B cell (primary cell): ENCODE measurements around the gene SMG9. TPM values are rescaled to one million over a fixed set of nuclear protein-coding genes. Genes with fewer than 3 reads are reported as not detected.

ENCODE experiments used
- ATAC-seq: fragments of 200-7000 bp; cut with Tn5 transposase; one replicate; pipeline ENCODE4 v1.10.0; 2021; ENCODE audit warnings: low read depth, mild to moderate bottlenecking, moderate number of reproducible peaks, moderate library complexity
- CTCF ChIA-PET: fragments of 350-600 bp; sonication (Branson Sonifier 250); formaldehyde crosslinking; loops from one replicate; lab custom pipeline; 2021; ENCODE audit warnings: antibody characterized with exemption, inconsistent platforms; lab: Charles Lee
- POLR2A ChIA-PET: fragments of 350-600 bp; sonication (Branson Sonifier 250); formaldehyde crosslinking; loops from one replicate; lab custom pipeline; 2021; ENCODE audit warnings: antibody characterized with exemption; lab: Charles Lee
- DNase-seq: peaks from one replicate; pipeline ENCODE4 v3.0.0; 2013
- H2AFZ ChIP-seq: 2 replicates; pipeline ENCODE4 v1.6.1; 2012; ENCODE audit warnings: mild to moderate bottlenecking, low read depth, low read length; ENCODE audit not compliant: insufficient read depth, poor library complexity, severe bottlenecking
- H3K27ac ChIP-seq, 2 donors: 1 replicate in 1 of 2; 2 replicates in 1 of 2; pipeline ENCODE4 v1.5.1; 2012 to 2013; ENCODE audit warnings: low read length in 2 of 2, mild to moderate bottlenecking in 2 of 2, moderate library complexity in 1 of 2
- H3K27me3 ChIP-seq, 4 experiments: fragments of 200-600 bp in 1 of 4; sonication (generic) in 1 of 4; replicated peaks in 1 of 4; 1 replicate in 2 of 4; 2 replicates in 2 of 4; pipeline versions ENCODE4 v1.6.1 to v1.7.0; 2013 to 2016; ENCODE audit warnings: low read length in 3 of 4, mild to moderate bottlenecking in 2 of 4, mixed read lengths in 1 of 4, moderate library complexity in 1 of 4; ENCODE audit not compliant: insufficient read depth in 4 of 4, control insufficient read depth in 3 of 4; ENCODE audit errors: control extremely low read depth in 1 of 4
- H3K36me3 ChIP-seq, 2 experiments: replicated peaks in 1 of 2; 1 replicate in 1 of 2; 2 replicates in 1 of 2; pipeline versions ENCODE4 v1.6.1 to v1.7.1; 2013; ENCODE audit warnings: low read length in 1 of 2; ENCODE audit not compliant: insufficient read depth in 2 of 2, control insufficient read depth in 1 of 2; ENCODE audit errors: control extremely low read depth in 1 of 2, extremely low read depth in 1 of 2
- H3K4me1 ChIP-seq, 2 donors: fragments of 200-600 bp in 1 of 2; sonication (generic) in 1 of 2; 1 replicate in 1 of 2; 2 replicates in 1 of 2; pipeline versions ENCODE4 v1.5.1 to v1.6.1; 2013 to 2017; ENCODE audit warnings: low read length in 2 of 2; ENCODE audit not compliant: control insufficient read depth in 2 of 2, insufficient read depth in 2 of 2
- H3K4me2 ChIP-seq: replicated peaks from 2 replicates; pipeline ENCODE3; 2012; ENCODE audit warnings: mild to moderate bottlenecking, low read depth, low read length; ENCODE audit not compliant: poor library complexity, severe bottlenecking
- H3K4me3 ChIP-seq, 5 experiments: fragments of 200-600 bp in 1 of 5; sonication (generic) in 1 of 5; 1 replicate in 3 of 5; 2 replicates in 2 of 5; pipeline versions ENCODE4 v1.5.1 to v1.7.0; 2011 to 2016; ENCODE audit warnings: low read length in 4 of 5, mild to moderate bottlenecking in 4 of 5, low read depth in 2 of 5, control low read depth in 1 of 5, moderate library complexity in 1 of 5; ENCODE audit not compliant: insufficient read depth in 1 of 5; ENCODE audit errors: control extremely low read depth in 1 of 5, extremely low read depth in 1 of 5
- H3K79me2 ChIP-seq: fragments of 200-600 bp; sonication (generic); one replicate; pipeline ENCODE4 v1.6.0; 2016; ENCODE audit warnings: low read length; ENCODE audit not compliant: control insufficient read depth, insufficient read depth
- H3K9ac ChIP-seq: fragments of 200-600 bp; sonication (generic); 2 replicates; pipeline ENCODE4 v1.6.1; 2017; ENCODE audit warnings: mild to moderate bottlenecking, low read length, moderate library complexity
- H3K9me3 ChIP-seq, 3 donors: one replicate each; pipeline versions ENCODE4 v1.6.1 to v1.7.1; 2013; ENCODE audit warnings: low read length in 2 of 3; ENCODE audit not compliant: control insufficient read depth in 2 of 3, insufficient read depth in 1 of 3; ENCODE audit errors: control extremely low read depth in 1 of 3
- H4K20me1 ChIP-seq: 2 replicates; pipeline ENCODE4 v1.6.0; 2012; ENCODE audit warnings: mild to moderate bottlenecking, low read length; ENCODE audit not compliant: insufficient read depth, control insufficient read depth, poor library complexity, severe bottlenecking
- H3K27ac Mint-ChIP-seq: one replicate; pipeline ENCODE4 v1.8.0; 2021; ENCODE audit warnings: mixed read lengths
- H3K27me3 Mint-ChIP-seq: one replicate; pipeline ENCODE4 v1.8.0; 2021; ENCODE audit warnings: mixed read lengths
- H3K4me1 Mint-ChIP-seq: one replicate; pipeline ENCODE4 v1.8.0; 2021; ENCODE audit warnings: mixed read lengths
- H3K4me3 Mint-ChIP-seq: one replicate; pipeline ENCODE4 v1.8.0; 2021; ENCODE audit warnings: mixed read lengths
- H3K9me3 Mint-ChIP-seq: one replicate; pipeline ENCODE4 v1.8.0; 2022; ENCODE audit warnings: mixed read lengths; ENCODE audit not compliant: insufficient read depth
- EZH2 ChIP-seq: IDR thresholded peaks from 2 replicates; pipeline ENCODE4 v1.6.1; 2012; ENCODE audit warnings: borderline replicate concordance, low read depth, mild to moderate bottlenecking, moderate library complexity, low read length; ENCODE audit not compliant: insufficient read depth, poor library complexity, severe bottlenecking
- WGBS: methylation state at CpG from one replicate; pipeline ENCODE4 v1.1.5; 2013; ENCODE audit warnings: missing lambda C conversion rate; ENCODE audit not compliant: insufficient coverage; 5-methylcytosine and 5-hydroxymethylcytosine counted together
- intact Hi-C: fragments of 100-400 bp; cut with micrococcal nuclease; formaldehyde crosslinking; loops from one replicate; pipeline ENCODE4 v1.10.0; 2022
- polyA plus RNA-seq: library from polyadenylated mRNA; depleted of rRNA; stranded (reverse); fragments of >200 nt; gene quantifications from 2 replicates; pipeline ENCODE4 v1.2.3, GENCODE V29; 2012
- total RNA-seq, 2 donors: library from RNA; stranded (reverse); fragments of 120-200 nt in 1 of 2; gene quantifications; 1 replicate in 1 of 2; 2 replicates in 1 of 2; pipeline versions ENCODE4 v1.2.3 to v1.2.4, GENCODE V29; 2013 to 2022
- TF ChIP-seq, protein P1 (sequence below): fragments of 200-600 bp; IDR thresholded peaks from one replicate; pipeline ENCODE4 v1.8.0; 2022; ENCODE audit warnings: antibody characterized with exemption, mild to moderate bottlenecking

SMG9 gene
- total and polyA plus RNA-seq, 2 donors (not counting 1 experiment from before 2014, with no cell fraction given) = 33.9 to 87.5 TPM

GRCh38 chr19:43798546-43799409 is 44.0 kb upstream of the SMG9 start:
- Histone ChIP-seq H3K79me2 (no peaks in the 10 kb centered on the region), H3K4me2 (peak overlapping the region; percentile 87), H4K20me1 (no peaks in the 10 kb centered on the region), H3K9me3 (peaks cover 2 to 32% (median 5%) of the 10 kb centered on the region in 3 donors), H3K36me3 (no peaks in the 10 kb centered on the region), H2AFZ (peak overlapping the region; percentile 78), H3K4me3 (peak overlapping the region in 4 of 5 experiments; percentile 35 to 66 (median 52)), H3K9ac (peak overlapping the region; percentile 64), H3K4me1 (peaks cover 11 to 12% of the 10 kb centered on the region in 2 donors), H3K27me3 (peaks cover 0 to 46% (median 14%) of the 10 kb centered on the region in 4 experiments), H3K27ac (no peak overlapping the region)
- peak; percentile 35 for DNase-seq
- POLR2A ChIA-PET = interaction anchor here (0.6 kb wide), 1 partner anchor 413 kb away, joined by 3 read pairs; no protein-coding TSS in a partner anchor
- intact Hi-C loops = no loop called here
- peak; percentile 45 for ATAC-seq
- CTCF ChIA-PET = no interaction called here
- peaks cover 32% of the 10 kb centered on the region for H3K27me3 Mint-ChIP-seq
- no peak overlapping the region for H3K27ac Mint-ChIP-seq
- H3K4me1 Mint-ChIP-seq = peaks cover 10% of the 10 kb centered on the region
- no peaks in the 10 kb centered on the region for H3K9me3 Mint-ChIP-seq
- no peak for TF ChIP-seq EZH2
- TF ChIP-seq, protein P1, sequence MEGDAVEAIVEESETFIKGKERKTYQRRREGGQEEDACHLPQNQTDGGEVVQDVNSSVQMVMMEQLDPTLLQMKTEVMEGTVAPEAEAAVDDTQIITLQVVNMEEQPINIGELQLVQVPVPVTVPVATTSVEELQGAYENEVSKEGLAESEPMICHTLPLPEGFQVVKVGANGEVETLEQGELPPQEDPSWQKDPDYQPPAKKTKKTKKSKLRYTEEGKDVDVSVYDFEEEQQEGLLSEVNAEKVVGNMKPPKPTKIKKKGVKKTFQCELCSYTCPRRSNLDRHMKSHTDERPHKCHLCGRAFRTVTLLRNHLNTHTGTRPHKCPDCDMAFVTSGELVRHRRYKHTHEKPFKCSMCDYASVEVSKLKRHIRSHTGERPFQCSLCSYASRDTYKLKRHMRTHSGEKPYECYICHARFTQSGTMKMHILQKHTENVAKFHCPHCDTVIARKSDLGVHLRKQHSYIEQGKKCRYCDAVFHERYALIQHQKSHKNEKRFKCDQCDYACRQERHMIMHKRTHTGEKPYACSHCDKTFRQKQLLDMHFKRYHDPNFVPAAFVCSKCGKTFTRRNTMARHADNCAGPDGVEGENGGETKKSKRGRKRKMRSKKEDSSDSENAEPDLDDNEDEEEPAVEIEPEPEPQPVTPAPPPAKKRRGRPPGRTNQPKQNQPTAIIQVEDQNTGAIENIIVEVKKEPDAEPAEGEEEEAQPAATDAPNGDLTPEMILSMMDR = no peak
- WGBS = 20% methylated on average over 70 of the region's 70 CpGs
- H3K4me3 Mint-ChIP-seq = peak overlapping the region; percentile 82

DNA sequence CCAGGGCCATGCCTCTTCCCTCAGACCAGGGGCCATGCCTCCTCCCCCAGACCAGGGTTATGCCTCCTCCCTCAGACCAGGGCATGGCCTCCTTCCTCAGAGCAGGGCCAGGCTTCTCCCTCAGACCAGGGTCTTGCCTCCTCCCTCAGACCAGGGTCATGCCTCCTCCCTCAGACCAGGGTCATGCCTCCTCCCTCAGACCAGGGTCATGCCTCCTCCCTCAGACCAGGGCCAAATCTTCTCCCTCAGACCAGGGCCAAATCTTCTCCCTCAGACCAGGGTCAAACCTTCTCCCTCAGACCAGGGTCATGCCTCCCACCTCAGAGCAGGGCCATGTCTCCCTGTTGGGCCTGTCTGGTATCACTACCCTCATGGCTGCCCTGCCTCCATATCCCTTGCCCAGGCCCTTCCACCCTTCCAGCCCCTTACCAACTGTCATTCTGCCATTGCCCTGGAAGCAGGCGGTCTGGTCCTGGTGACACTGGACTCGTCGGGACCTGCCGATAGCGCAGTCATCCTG is 43.3 kb upstream of the SMG9 start:
- Histone ChIP-seq H3K9me3 (peaks cover 2 to 32% (median 5%) of the 10 kb centered on the region in 3 donors), H3K79me2 (no peaks in the 10 kb centered on the region), H3K36me3 (no peaks in the 10 kb centered on the region), H3K27me3 (peaks cover 0 to 52% (median 16%) of the 10 kb centered on the region in 4 experiments), H4K20me1 (no peaks in the 10 kb centered on the region), H2AFZ (peak overlapping the region; percentile 78), H3K4me1 (peaks cover 11 to 12% of the 10 kb centered on the region in 2 donors), H3K4me2 (peak overlapping the region; percentile 87), H3K27ac (no peak overlapping the region), H3K4me3 (peak overlapping the region in 4 of 5 experiments; percentile 35 to 66 (median 52)), H3K9ac (peak overlapping the region; percentile 64)
- intact Hi-C loops = no loop called here
- Mint-ChIP-seq H3K27ac (no peak overlapping the region), H3K27me3 (peaks cover 39% of the 10 kb centered on the region), H3K9me3 (no peaks in the 10 kb centered on the region), H3K4me1 (peaks cover 10% of the 10 kb centered on the region), H3K4me3 (peak overlapping the region; percentile 82)
- ChIA-PET CTCF (no interaction called here), POLR2A (no interaction called here)
- TF ChIP-seq, protein P1 = no peak
- no peak for TF ChIP-seq EZH2
- no peak for ATAC-seq
- no peak for DNase-seq
- WGBS = 61% methylated on average over 5 of the region's 5 CpGs
